HepG2 (cell line): ENCODE data around the gene RCOR1. TPM values are rescaled to one million over a fixed set of nuclear protein-coding genes. Genes with fewer than 3 reads are reported as not detected.
A peak's percentile ranks its signal among the peaks of the same experiment; 100 is the strongest.

ENCODE experiments used
- ARID5B ChIP-seq: IDR thresholded peaks from 2 replicates; pipeline ENCODE4 v1.4.0; 2020; ENCODE audit warnings: mild to moderate bottlenecking, missing genetic modification reagents
- ATF7 ChIP-seq, 2 experiments: fragments of 450-650 bp in 1 of 2; sonication (generic) in 1 of 2; formaldehyde crosslinking in 1 of 2; IDR thresholded peaks; 2 replicates each; pipeline versions ENCODE4 v1.4.0 to v1.6.1; 2016 to 2020; ENCODE audit warnings: antibody characterized with exemption in 1 of 2, mild to moderate bottlenecking in 1 of 2, missing genetic modification reagents in 1 of 2
- CTCF ChIP-seq: sonication (generic); formaldehyde crosslinking; IDR thresholded peaks from 2 replicates; pipeline ENCODE4 v1.5.0; 2020; ENCODE audit warnings: mild to moderate bottlenecking, missing genetic modification reagents, moderate library complexity
- ETS1 ChIP-seq: sonication (generic); formaldehyde crosslinking; IDR thresholded peaks from 2 replicates; pipeline ENCODE4 v1.4.0; 2020; ENCODE audit warnings: missing genetic modification reagents
- HCFC1 ChIP-seq: fragments of 150-350 bp; IDR thresholded peaks from 2 replicates; pipeline ENCODE4 v1.6.1; 2014; ENCODE audit warnings: low read depth, low read length
- MYC ChIP-seq: sonication (generic); formaldehyde crosslinking; IDR thresholded peaks from 2 replicates; pipeline ENCODE4 v1.9.0; 2021; ENCODE audit warnings: missing genetic modification reagents, borderline replicate concordance
- NFRKB ChIP-seq: fragments of 450-650 bp; IDR thresholded peaks from 2 replicates; pipeline ENCODE4 v1.6.1; 2017
- SKI ChIP-seq: fragments of 450-650 bp; IDR thresholded peaks from one replicate; pipeline ENCODE4 v1.6.1; 2018; ENCODE audit warnings: mild to moderate bottlenecking; ENCODE audit not compliant: partially characterized antibody
- SNAI1 ChIP-seq: sonication (generic); formaldehyde crosslinking; IDR thresholded peaks from 2 replicates; pipeline ENCODE4 v1.5.0; 2020; ENCODE audit warnings: mild to moderate bottlenecking, missing genetic modification reagents, borderline replicate concordance
- TBX2 ChIP-seq: sonication (generic); formaldehyde crosslinking; IDR thresholded peaks from 2 replicates; pipeline ENCODE4 v1.5.0; 2020; ENCODE audit warnings: missing genetic modification reagents, mild to moderate bottlenecking, borderline replicate concordance
- ZNF430 ChIP-seq: sonication (generic); formaldehyde crosslinking; IDR thresholded peaks from 2 replicates; pipeline ENCODE4 v1.9.0; 2021; ENCODE audit warnings: mild to moderate bottlenecking, missing genetic modification reagents
- ZNF703 ChIP-seq: sonication (generic); formaldehyde crosslinking; IDR thresholded peaks from 2 replicates; pipeline ENCODE4 v1.5.1; 2020; ENCODE audit warnings: missing genetic modification reagents, mild to moderate bottlenecking, moderate library complexity, borderline replicate concordance
- ZNF75D ChIP-seq: sonication (generic); formaldehyde crosslinking; IDR thresholded peaks from 2 replicates; pipeline ENCODE4 v1.8.1; 2023; ENCODE audit warnings: missing genetic modification reagents, mild to moderate bottlenecking, borderline replicate concordance
- ZZZ3 ChIP-seq: sonication (generic); formaldehyde crosslinking; IDR thresholded peaks from 2 replicates; pipeline ENCODE4 v1.4.0; 2020; ENCODE audit warnings: missing genetic modification reagents, mild to moderate bottlenecking, borderline replicate concordance
- polyA plus RNA-seq, 8 experiments: library from polyadenylated mRNA; depleted of rRNA in 3 of 8; stranded (reverse) in 7 of 8; unstranded in 1 of 8; fragments of >200 nt; fragmentation: Illumina TruSeq in 4 of 8; extraction: Trizol in 4 of 8; gene quantifications; 2 replicates each; pipeline versions ENCODE4 v1.2.1 to v1.2.3, GENCODE V29; 2011 to 2016; ENCODE audit warnings: low read depth in 4 of 8, missing spikeins in 1 of 8, mixed read lengths in 1 of 8; ENCODE audit not compliant: insufficient read depth in 1 of 8
- total RNA-seq, 5 experiments: library from RNA; depleted of rRNA; stranded (reverse); fragments of >200 nt; fragmentation: Illumina TruSeq; extraction: Trizol; gene quantifications; 2 replicates each; pipeline ENCODE4 v1.2.3, GENCODE V29; 2016; ENCODE audit warnings: low read depth in 1 of 5
- TF ChIP-seq, protein P1 (sequence below): sonication (generic); formaldehyde crosslinking; IDR thresholded peaks from 2 replicates; pipeline ENCODE4 v1.4.0; 2020; ENCODE audit warnings: mild to moderate bottlenecking, missing genetic modification reagents

The RCOR1 gene
- total and polyA plus RNA-seq, 2 of the 13 experiments (the other 11 are each of a cell fraction or from before 2014, with no cell fraction given) = 10.2 to 11.1 TPM

GRCh38 chr14:102590667-102591099, 1.8 kb upstream of the RCOR1 start (continued):
- no peak for TF ChIP-seq ATF7 (IDR thresholded peaks at IDR 0.05)
- no peak for TF ChIP-seq ATF7 (CRISPR knock-in tag; IDR thresholded peaks at IDR 0.05)
- peak; percentile 82 for TF ChIP-seq CTCF (CRISPR knock-in tag)
- TF ChIP-seq, protein P1, sequence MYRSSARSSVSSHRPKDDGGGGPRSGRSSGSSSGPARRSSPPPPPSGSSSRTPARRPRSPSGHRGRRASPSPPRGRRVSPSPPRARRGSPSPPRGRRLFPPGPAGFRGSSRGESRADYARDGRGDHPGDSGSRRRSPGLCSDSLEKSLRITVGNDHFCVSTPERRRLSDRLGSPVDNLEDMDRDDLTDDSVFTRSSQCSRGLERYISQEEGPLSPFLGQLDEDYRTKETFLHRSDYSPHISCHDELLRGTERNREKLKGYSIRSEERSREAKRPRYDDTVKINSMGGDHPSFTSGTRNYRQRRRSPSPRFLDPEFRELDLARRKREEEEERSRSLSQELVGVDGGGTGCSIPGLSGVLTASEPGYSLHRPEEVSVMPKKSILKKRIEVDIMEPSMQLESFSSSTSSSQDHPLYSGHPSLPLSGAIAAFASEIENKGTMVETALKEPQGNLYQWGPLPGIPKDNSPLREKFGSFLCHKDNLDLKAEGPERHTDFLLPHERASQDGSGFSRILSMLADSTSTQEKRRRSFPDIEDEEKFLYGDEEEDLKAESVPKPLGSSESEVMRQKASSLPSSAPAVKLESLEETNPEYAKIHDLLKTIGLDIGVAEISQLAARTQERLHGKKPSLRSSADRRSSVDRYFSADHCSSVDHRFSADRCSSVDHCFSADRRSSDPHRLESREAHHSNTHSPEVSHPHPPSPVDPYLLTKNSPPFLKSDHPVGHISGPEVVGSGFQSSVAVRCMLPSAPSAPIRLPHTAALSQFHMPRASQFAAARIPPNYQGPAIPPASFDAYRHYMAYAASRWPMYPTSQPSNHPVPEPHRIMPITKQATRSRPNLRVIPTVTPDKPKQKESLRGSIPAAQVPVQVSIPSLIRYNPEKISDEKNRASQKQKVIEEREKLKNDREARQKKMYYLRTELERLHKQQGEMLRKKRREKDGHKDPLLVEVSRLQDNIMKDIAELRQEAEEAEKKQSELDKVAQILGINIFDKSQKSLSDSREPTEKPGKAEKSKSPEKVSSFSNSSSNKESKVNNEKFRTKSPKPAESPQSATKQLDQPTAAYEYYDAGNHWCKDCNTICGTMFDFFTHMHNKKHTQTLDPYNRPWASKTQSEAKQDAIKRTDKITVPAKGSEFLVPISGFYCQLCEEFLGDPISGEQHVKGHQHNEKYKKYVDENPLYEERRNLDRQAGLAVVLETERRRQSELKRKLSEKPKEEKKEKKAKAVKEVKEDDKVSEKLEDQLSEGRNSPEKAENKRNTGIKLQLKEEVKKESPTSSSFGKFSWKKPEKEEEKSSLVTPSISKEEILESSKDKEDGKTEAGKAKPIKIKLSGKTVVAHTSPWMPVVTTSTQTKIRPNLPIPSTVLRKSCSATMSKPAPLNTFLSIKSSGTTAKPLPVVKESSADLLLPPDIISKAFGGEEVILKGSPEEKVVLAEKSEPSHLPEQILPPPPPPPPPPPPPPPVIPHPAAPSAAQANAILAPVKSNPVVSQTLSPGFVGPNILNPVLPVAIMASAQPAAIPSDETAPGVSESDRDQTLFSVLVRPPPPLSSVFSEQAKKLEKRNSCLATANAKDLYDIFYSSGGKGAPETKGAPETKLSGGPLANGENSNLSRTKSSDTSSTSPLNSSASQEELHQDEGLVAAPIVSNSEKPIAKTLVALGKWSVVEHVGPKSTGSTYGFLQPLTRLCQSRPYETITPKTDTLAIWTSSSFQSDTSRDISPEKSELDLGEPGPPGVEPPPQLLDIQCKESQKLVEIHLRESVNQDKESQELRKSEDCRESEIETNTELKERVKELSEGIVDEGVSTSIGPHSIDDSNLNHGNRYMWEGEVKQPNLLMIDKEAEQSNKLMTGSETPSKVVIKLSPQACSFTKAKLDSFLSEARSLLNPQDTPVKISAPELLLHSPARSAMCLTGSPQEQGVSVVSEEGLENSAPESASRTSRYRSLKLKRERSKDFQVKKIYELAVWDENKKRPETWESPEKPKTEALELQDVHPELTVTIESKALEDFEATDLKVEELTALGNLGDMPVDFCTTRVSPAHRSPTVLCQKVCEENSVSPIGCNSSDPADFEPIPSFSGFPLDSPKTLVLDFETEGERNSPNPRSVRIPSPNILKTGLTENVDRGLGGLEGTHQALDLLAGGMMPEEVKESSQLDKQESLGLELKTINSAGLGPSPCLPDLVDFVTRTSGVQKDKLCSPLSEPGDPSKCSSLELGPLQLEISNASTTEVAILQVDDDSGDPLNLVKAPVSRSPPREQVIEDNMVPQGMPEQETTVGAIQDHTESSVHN = no peak
- peak; percentile 45 for TF ChIP-seq MYC (CRISPR knock-in tag)
- TF ChIP-seq SKI = no peak
- TF ChIP-seq SNAI1 (CRISPR knock-in tag) = no peak
- no peak for TF ChIP-seq NFRKB
- TF ChIP-seq ZZZ3 = 0 out of 2 replicates have a peak, but pooled peaks have one; percentile 7
- TF ChIP-seq ETS1 (CRISPR knock-in tag) = no peak
- no peak for TF ChIP-seq ZNF75D (CRISPR knock-in tag)
- peak; percentile 46; the same call in 1 of the 2 replicates for TF ChIP-seq TBX2 (CRISPR knock-in tag)
- no peak for TF ChIP-seq HCFC1
- no peak for TF ChIP-seq ZNF430 (CRISPR knock-in tag)
- no peak for TF ChIP-seq ZNF703 (CRISPR knock-in tag)
- TF ChIP-seq ARID5B (CRISPR knock-in tag) = peak; percentile 68
